ENCODE data around the gene LCN1.

The LCN1 gene

GRCh38 chr9:135488527-135488926, 32.7 kb upstream of the LCN1 start:
- DNase-seq (ENCODE audit: low spot score) = no peak

GRCh38 chr9:135489188-135489906, 31.9 kb upstream of the LCN1 start:
- no peak for DNase-seq (ENCODE audit: low spot score)

- DNase-seq (ENCODE audit: low spot score) = no peak
Measured at GRCh38 chr9:135490166-135490870, 30.9 kb upstream of the LCN1 start.

GRCh38 chr9:135490980-135491464, 30.2 kb upstream of the LCN1 start:
- DNase-seq (ENCODE audit: low spot score) = no peak

GRCh38 chr9:135491764-135492163, 29.5 kb upstream of the LCN1 start:
- no peak for DNase-seq (ENCODE audit: low spot score)

- no peak for DNase-seq (ENCODE audit: low spot score)
Measured at GRCh38 chr9:135492886-135493669, 28.2 kb upstream of the LCN1 start.

- no peak for DNase-seq (ENCODE audit: low spot score)
Measured at GRCh38 chr9:135494791-135495559, 26.3 kb upstream of the LCN1 start.

GRCh38 chr9:135498381-135499126, 22.7 kb upstream of the LCN1 start:
- no peak for DNase-seq (ENCODE audit: low spot score)

GRCh38 chr9:135499326-135500070, 21.7 kb upstream of the LCN1 start:
- DNase-seq (ENCODE audit: low spot score) = peak; percentile 82

GRCh38 chr9:135500071-135500524, 21.1 kb upstream of the LCN1 start:
- no peak for DNase-seq (ENCODE audit: low spot score)

GRCh38 chr9:135500525-135501260, 20.5 kb upstream of the LCN1 start, which contains the start of gene MRPS2:
Gene MRPS2, plus strand, starts transcription at chr9:135500682. Its CDS starts 29 bp downstream, at chr9:135500711.
- DNase-seq (ENCODE audit: low spot score) = peak; percentile 87

GRCh38 chr9:135501261-135502167, 19.7 kb upstream of the LCN1 start:
- peak; percentile 74 for DNase-seq (ENCODE audit: low spot score)

GRCh38 chr9:135502168-135502872, 18.9 kb upstream of the LCN1 start:
- no peak for DNase-seq (ENCODE audit: low spot score)

- no peak for DNase-seq (ENCODE audit: low spot score)
Measured at GRCh38 chr9:135502873-135503321, 18.3 kb upstream of the LCN1 start.

GRCh38 chr9:135503371-135504261, 17.6 kb upstream of the LCN1 start:
- no peak for DNase-seq (ENCODE audit: low spot score)
